GM18951 (cell line): Measurements from ENCODE around the gene CEP170.
A peak's percentile ranks its signal among the peaks of the same experiment; 100 is the strongest.

Source experiments
- POLR2A ChIP-seq: IDR thresholded peaks from 4 replicates; pipeline ENCODE4 v1.6.1; 2011; ENCODE audit warnings: mild to moderate bottlenecking; ENCODE audit not compliant: insufficient read length, insufficient read depth; ENCODE audit errors: extremely low read depth
- in situ Hi-C: fragments of 300-500 bp; cut with MboI; formaldehyde crosslinking; loops from one replicate; pipeline ENCODE4 v1.12.0; 2022; ENCODE audit warnings: low sequenced_read_pairs, mixed read lengths, inconsistent platforms; ENCODE audit not compliant: unreplicated experiment

CEP170 gene

DNA sequence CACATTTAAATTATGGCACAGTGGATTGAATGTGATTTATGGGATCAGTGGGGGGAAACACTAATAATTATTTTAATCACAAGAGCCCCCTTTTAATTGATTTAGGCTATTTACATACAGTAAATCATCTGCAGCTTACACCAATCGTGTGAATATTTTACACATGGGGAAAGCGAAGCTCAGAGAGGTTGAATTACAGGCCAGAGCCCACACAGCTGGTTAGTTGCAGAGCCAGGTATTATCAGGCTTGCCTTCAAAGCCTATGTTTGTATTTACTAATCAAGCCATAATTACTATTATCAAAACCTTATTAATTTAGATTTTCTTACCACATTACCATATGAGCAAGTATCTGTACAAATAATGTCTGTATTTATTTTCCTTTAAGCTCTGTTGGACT is 1.5 kb upstream of the CEP170 start:
- in situ Hi-C loops = no loop called here
- TF ChIP-seq POLR2A = no peak

- peak; percentile 82 for TF ChIP-seq POLR2A
- in situ Hi-C loops = no loop called here
Observed at GRCh38 chr1:243255791-243256512, 871 bp upstream of the CEP170 start, which contains the start of gene SDCCAG8. TSS of gene SDCCAG8 (plus strand) at chr1:243256041. CDS start at chr1:243256174, 133 bp downstream.

GRCh38 chr1:243254233-243254926 is 701 bp downstream of the CEP170 start:
- in situ Hi-C loops = no loop called here
- no peak for TF ChIP-seq POLR2A

- TF ChIP-seq POLR2A = no peak
Observed at GRCh38 chr1:243253926-243254232, 1.2 kb downstream of the CEP170 start.

DNA sequence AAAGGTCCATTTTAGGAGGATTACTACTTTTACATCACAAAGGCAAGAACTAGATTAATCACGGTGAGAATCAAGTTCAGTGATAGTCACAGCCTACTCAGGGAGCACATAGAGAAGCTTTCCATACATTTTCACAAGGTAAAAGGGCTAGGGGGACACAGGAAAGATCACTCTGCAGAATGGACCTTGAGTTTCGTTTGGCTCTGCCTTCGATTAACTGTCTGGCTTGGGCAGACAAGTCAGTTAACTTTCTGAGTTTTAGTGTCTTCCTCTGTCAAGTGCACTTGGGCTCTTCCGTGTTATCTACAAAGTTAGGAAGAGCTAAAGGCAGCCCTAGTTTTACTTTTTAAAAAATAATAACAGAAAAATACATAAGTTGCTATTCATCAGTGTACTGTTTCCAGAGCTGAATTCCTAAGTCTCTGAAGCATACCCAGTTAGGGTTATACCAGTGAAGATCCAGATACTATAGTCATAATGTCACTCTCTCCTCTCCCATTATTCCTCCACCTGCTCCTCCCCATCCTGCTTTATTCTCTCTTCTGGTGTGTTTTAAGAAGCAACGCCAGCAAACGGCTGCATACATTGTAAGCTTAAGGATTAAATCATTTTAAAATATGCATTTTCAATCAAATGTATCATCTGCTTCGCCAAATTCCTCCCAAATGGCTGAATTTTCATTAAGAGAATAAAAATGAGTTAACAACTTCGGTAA is 1.7 kb downstream of the CEP170 start:
- TF ChIP-seq POLR2A = no peak
- in situ Hi-C loops = no loop called here

More at GRCh38 chr1:243253926-243254232, 1.2 kb downstream of the CEP170 start:
- in situ Hi-C loops = no loop called here

GRCh38 chr1:243251539-243251938 is 3.5 kb downstream of the CEP170 start:
- TF ChIP-seq POLR2A = no peak
- in situ Hi-C loops = no loop called here

GRCh38 chr1:243250102-243250501 is 5.0 kb downstream of the CEP170 start:
- in situ Hi-C loops = no loop called here

GRCh38 chr1:243249214-243249613 is 5.9 kb downstream of the CEP170 start:
- TF ChIP-seq POLR2A = no peak
- in situ Hi-C loops = no loop called here

More at GRCh38 chr1:243250102-243250501, 5.0 kb downstream of the CEP170 start:
- no peak for TF ChIP-seq POLR2A

DNA sequence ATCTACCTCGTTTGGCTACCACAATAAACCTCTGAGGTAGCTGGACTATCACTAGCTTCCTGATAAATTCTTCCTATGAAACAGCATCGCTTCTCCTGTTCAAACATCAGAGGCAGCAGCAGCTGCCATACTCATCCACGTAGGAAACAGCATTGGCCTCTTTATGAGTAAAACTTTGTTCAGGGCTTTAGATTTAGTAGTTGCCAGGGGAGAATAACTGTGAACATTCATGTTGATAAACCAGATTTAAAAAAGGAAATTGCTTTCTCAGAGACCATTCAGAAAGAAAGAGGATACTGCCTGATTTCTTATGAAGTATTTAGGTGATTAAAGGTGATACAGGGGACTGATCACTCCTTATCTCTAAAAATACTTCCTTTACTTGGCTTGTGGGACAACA is 7.2 kb downstream of the CEP170 start:
- in situ Hi-C loops = no loop called here
- no peak for TF ChIP-seq POLR2A

DNA sequence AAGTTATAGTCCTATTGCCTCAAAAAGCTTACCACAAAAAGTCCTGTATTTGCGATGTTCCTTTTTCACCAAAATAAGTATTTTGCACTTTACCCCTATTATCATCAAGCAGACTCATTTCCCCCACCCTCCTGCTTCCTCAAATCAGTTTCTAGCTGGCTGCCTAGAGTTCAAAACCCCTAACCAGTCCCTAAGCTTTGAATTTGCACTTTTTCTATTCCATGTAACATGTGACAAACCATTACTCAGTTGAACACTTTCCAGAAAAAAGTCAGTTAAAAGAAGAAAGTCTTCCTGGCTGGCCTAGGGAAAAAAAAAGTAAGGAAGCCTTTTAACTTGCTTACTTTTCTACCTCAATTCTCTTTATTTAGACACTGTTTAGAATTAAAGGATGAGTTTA is 8.2 kb downstream of the CEP170 start:
- in situ Hi-C loops = no loop called here
- no peak for TF ChIP-seq POLR2A

- in situ Hi-C loops = no loop called here
Observed at GRCh38 chr1:243244432-243244841, 10.6 kb downstream of the CEP170 start.

DNA sequence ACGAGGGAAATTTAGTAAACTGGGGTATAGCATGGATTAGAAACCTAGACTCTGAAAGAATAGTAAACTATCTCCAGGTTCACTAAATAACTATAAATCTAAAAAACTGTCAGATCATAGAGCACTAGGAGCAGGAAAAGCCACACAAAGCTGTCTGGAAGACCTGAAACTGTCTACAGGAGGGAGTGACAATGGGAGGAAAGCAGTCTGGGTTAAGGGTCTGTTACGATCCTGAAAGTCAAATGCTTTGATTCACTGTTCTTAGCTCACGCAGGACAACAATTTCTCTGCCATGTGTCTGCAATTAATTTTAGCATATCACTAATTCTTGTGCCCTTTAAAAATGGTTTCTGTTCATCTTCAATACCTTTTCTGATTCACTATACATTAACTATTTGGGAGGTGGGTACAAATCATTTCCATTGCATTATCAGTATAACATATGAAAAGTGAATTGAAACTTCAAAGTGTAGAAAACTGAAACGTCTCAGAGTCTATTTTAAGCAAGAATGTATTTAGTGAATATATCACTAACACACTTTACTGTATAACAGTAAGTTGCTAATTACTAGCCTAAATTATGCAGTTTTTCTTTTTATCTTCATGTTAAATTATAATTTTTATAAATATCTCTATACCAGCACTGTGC is 18.4 kb downstream of the CEP170 start:
- TF ChIP-seq POLR2A = no peak
- in situ Hi-C loops = no loop called here

More at GRCh38 chr1:243244432-243244841, 10.6 kb downstream of the CEP170 start:
- TF ChIP-seq POLR2A = no peak

DNA sequence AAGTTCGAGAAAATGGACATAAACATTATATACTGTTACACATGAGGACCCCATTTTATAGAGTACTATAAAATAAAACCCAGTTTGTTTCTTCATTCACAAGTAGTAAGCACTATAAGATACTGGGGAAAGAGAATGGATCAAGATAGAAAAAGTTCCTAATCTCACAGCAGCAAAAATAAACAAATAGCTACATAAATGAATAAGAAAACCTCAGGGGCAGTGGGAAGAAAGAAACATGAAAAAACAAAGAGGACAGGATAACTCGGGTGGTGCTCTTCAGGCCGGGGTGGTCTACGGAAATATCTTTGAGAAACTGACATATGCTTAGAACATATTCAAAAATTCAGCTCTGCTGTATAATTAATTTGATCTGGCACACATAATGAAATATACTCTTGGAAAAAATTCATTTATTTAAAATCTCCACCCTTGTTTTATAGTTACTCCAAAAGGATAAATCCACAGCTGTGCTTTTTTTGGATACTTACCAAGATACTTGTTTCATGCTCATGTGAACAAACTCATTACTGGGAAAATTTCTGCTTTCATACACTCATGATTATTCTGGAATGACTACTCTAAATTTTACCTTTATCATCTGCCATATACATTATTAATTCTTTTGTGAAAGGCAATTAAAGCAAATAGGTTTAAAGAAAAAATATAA is 20.0 kb downstream of the CEP170 start:
- TF ChIP-seq POLR2A = no peak
- in situ Hi-C loops = no loop called here

DNA sequence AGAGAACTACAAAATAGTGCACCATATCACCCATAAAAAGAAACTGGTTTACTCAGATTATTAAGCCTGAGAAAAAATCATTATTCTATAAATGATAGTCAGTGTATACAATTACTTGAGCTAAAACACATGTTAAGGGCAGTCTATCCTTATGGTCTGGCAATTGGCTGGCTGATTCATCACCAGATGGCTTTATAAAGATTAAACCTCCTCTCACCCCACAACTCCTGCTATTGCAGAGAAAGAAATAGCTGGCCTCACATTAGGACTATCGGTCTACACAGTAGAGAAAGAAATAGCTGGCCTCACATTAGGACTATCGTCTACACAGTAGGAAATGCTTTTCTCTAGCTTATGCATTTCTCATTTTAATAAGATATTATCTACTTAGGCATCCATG is 21.2 kb downstream of the CEP170 start:
- TF ChIP-seq POLR2A = no peak
- in situ Hi-C loops = no loop called here
